ENCODE measurements around the gene SEPHS2.
A peak's percentile ranks its signal among the peaks of the same experiment; 100 is the strongest.
"Not testable (repeated sequence)": the region's sequence is repeated elsewhere in the genome, so short reads cannot be mapped to it uniquely, and the experiment has no call there.

SEPHS2 gene, protein sequence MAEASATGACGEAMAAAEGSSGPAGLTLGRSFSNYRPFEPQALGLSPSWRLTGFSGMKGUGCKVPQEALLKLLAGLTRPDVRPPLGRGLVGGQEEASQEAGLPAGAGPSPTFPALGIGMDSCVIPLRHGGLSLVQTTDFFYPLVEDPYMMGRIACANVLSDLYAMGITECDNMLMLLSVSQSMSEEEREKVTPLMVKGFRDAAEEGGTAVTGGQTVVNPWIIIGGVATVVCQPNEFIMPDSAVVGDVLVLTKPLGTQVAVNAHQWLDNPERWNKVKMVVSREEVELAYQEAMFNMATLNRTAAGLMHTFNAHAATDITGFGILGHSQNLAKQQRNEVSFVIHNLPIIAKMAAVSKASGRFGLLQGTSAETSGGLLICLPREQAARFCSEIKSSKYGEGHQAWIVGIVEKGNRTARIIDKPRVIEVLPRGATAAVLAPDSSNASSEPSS

DNA sequence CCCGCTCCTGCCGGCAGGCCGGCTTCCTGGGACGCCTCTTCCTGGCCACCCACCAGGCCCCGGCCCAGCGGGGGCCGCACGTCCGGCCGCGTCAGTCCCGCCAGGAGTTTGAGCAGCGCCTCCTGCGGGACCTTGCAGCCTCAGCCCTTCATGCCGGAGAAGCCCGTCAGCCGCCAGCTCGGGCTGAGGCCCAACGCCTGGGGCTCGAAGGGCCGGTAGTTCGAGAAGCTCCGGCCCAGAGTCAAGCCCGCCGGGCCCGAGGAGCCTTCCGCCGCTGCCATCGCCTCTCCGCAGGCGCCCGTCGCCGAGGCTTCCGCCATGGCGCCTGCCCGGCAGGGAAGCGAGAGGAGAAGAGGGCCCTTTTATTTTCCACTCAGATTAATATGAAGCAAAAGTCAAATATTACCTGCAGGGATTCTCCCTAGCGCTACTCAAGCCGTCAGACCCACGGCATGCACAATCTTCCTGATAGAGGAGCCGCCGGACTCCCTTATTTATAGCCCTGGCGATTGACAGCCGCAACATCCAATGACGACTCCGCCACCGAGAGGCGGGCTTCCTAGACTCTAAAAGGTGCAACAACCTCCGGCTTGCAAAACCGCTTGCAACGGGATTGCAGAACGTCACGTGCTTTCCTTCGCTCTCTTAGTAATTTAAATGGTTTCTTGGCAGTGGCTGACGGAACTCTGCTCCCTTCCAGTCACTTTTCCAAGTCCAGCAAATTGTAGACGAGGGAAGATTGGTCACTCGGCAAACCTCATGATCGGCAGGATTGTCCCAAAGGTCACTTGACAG lies at the start of gene SEPHS2:
Gene SEPHS2, minus strand, starts transcription at position 467 of the 795 bp plus-strand sequence. Its CDS starts 147 bp downstream, at position 320.
- peak; percentile 64 for DNase-seq

- no peak for DNase-seq
Observed at GRCh38 chr16:30494709-30495108, 49.0 kb upstream of the SEPHS2 start.

DNA sequence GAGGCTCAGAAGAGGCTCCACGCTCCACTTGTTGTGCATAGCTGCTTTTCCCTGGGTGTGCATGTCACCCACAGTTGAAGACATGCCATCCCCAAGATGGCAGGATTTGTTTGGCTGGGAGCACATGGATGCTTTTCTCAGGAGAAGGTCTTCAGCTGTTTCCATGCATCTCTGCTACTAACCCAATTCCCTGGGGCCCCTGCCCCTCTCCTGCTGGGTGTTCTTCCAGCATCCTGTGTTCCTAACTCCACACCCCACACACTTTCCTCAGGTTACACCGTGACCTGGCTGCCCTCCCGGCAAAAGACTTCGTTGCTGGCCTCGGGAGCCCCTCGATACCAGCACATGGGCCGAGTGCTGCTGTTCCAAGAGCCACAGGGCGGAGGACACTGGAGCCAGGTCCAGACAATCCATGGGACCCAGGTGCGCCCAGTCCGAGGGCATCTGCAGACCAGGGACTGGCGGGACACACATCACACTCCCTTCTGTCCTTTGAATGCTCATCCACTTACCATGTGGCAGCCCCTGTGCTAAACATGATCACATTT lies 48.3 kb upstream of the SEPHS2 start:
- no peak for DNase-seq

GRCh38 chr16:30491744-30492308 lies 46.2 kb upstream of the SEPHS2 start:
- DNase-seq: no peak

DNA sequence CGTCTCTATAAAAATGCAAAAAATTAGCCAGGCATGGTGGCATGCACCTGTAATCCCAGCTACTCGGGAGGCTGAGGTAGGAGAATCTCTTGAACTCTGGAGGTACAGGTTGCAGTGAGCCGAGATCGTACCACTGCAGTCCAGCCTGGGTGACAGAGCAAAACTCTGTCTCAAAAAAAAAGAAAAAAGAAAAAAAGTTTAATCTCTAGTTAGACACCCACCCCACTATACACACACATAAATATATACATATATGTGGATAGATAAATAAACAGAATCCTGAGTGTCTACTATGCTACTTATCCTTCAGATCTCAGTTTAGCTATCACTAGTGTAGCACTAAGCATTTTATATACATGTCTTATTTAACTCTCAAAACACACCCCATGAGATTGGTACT lies 45.6 kb upstream of the SEPHS2 start:
- no peak for DNase-seq

DNA sequence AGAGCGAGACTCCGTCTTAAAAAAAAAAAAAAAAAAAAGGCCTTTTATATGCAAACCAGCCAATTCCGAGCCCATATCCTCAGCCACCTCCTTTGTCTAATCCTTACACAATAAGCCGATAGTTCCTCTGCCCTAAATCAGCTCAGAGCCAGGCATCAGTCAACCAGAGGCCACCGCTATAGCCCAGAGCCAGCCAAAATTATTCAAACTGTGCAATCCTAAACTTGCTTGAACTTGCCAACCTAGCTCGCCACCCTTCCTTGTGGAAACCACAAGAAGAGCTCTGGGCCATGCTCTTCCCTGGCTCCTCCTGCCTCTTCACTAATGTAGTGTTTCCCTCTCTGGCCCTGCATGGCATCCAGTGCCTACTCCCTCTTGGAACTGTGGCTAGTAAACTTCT lies 44.5 kb upstream of the SEPHS2 start:
- DNase-seq: no peak

DNA sequence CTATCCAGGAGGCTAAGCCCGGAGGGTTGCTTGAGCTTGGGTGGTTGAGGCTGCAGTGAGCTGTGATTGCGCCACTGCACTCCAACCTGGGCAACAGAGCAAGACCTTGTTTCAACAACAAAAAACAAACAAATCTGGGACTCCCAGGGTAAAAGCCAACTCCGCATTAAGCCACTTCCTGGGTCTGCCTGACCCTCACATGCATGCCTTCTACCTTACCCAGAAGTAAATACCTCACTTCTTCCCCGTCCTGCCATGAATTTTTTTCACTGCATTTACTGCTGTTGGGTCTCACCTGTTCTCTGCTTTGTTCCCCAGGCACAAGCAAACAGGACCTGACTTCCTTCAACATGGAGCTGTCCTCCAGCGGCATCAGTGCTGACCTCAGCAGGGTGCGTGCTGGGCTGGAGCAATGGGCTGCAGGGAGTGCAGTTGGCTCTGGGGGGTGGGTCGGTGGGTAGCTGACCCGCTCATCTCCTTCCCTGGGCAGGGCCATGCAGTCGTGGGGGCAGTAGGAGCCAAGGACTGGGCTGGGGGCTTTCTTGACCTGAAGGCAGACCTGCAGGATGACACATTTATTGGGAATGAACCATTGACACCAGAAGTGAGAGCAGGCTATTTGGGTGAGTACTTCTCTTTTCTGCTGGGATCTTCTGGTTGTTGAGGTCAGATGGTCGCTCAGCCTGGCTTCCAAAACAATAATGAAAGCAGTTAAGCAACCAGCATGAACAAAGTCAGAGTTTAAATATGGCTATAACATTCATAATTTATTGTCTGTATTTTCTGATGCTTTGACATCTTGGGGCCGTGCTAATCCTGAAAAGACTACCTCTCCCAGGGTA lies 43.3 kb upstream of the SEPHS2 start:
- no peak for DNase-seq

DNA sequence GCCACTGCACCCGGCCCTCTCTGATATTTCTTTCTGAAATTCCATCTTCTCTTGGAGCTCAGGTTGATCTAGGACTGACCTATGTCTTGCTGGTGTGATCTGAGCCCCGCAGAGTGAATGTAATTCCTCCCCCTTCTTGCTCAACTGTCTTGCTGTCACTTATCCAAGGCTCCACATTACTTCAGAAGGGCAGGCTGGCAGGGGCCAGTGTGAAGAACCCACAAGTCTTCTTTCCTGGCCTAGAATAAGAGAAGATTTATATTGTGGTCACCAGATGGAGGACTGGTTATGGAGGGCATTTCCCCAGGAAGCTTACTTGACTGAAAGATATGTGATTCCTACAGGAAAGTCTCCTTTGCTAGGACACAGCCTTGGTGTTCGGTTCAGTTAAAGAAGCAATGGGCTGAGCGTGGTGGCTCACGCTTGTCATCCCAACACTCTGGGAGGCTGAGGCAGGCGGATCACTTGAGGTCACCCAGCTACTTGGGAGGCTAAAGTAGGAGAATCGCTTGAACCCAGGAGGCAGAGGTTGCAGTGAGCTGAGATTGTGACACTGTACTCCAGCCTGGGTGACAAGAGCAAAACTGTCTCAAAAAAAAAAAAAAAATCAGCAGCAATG lies 40.3 kb upstream of the SEPHS2 start:
- DNase-seq: no peak

DNA sequence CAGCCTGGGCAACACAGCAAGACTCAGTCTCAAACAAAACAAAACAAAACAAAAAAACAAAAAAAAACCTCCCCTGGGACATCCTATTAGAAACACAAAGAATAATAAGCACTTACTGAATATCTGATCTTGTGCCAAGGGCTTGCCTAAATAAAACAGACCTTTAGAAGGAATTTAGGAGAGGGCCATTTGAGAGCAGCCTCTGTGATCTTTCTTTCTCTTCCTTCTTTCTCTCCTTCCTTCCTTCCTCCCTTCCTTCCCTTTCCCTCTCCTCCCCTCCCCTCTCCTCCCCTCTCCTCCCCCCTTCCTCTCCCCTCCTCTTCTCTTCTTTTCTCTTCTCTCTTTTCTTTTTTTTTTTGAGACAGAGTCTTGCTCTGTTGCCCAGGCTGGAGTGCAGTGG lies 39.2 kb upstream of the SEPHS2 start:
- no peak for DNase-seq

DNA sequence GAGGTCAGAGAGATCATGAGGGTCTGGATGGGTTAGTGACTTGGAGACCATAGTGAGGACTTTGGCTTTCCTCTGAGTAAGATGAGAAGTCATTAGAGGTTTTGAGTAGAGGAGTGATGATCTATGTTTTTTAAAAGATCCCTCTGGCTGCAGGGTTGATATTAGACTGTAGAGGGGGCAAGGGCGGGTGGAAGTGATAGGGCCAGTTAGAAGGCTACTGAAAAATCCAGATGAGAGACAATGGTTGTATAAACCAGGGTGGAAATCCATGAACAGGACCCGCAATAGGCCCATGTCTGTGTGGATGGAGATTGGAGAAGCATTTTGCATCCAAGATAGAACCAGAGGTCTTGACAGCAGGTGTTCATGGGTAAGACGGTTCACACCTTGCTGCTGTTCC lies 36.7 kb upstream of the SEPHS2 start:
- no peak for DNase-seq

DNA sequence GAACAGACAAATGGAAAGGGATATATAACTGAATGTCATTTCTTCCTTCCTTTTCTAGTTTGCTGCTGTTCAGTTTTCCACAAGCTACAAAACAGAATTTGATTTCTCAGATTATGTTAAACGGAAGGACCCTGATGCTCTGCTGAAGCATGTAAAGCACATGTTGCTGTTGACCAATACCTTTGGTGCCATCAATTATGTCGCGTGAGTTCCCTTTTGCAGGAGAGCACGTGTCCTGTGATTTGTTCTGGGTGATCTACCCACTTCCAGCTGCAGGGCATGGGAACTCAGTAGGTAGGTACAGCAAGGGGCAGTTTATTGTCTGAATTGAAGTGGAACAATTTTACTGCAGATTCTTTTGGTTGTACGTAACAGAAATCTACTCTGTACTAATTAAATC lies 35.7 kb upstream of the SEPHS2 start:
- no peak for DNase-seq

DNA sequence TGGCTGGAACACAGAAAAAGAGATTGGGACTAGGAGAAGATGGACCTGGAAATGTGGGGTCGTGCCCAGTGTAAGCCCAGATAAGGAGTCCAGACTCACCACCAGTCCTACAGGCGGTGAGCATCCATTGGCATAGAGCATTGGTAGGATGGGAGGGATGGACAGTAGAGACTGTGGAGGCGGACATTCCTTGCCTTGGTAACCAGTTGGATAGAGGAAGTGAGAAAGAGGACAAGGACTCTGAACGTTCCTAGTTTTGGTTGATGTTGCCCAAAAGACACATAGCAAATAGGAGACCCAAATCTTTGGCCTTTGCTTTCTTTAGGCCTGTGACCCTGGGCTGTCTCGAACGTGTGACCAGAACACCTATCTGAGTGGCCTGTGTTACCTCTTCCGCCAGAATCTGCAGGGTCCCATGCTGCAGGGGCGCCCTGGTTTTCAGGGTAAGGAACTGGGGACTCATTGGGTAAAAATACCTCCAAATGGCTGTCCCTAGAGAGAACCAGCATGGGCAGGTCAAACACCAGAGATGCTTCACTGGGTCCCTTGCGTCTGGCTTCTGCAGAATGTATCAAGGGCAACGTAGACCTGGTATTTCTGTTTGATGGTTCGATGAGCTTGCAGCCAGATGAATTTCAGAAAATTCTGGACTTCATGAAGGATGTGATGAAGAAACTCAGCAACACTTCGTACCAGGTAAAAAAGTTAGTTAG lies 33.2 kb upstream of the SEPHS2 start:
- DNase-seq: no peak

GRCh38 chr16:30477773-30478172 lies 32.1 kb upstream of the SEPHS2 start:
- DNase-seq: not testable (repeated sequence)

- no peak for DNase-seq
Observed at GRCh38 chr16:30476991-30477390, 31.3 kb upstream of the SEPHS2 start.

DNA sequence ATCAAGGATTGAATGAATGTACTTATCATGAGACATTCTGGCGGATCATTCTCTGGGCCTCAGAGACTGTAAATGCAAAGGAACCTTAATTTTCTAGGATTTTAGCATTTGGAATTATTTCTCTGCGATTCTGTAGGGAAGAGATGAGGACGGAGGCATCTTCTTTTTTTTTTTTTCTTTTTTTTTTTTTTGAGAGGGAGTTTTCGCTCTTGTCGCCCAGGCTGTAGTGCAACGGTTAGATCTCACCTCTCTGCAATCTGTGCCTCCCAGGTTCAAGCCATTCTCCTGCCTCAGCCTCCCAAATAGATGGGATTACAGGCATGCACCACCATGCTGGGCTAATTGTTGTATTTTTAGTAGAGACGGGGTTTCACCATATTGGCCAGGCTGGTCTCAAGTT lies 29.0 kb upstream of the SEPHS2 start:
- no peak for DNase-seq

- DNase-seq: no peak
Observed at GRCh38 chr16:30474074-30474452, 28.4 kb upstream of the SEPHS2 start.

DNA sequence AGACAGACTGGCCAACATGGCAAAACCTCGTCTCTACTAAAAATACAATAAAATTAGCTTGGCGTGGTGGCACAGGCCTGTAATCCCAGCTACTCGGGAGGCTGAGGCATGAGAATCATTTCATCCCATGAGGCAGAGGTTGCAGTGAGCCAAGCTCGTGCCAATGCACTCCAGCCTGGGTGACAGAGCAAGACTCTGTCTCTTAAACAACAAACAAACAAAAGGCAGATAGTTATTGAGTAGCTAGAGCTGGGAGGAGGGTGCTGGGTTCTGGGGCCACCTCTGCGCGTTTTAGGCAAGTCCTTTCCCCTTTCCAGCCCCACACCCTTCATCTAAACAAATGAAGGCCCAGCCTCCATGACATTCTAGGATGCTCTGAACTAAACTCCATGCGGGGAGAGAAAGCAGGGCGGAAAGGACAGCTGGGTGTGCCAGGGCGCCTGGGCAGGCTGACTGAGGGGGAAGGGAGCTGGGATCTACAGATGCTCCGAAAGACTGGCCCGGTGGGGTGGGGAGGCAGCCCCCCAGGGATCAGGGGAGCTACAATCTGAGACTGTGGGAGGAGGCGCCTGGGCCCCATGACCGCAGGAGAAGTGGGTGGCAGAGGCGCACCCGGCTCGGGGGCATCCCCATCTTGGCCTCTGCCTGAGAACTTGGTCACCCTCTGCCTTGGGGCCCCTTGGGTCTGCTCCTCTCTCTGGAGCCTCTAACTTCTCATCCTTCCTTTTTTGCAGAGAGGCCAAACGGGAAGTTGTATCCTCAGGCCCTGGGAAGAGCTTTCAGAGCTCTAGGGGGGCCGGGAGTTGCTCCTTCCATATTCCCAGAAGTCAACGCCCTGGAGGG lies 27.8 kb upstream of the SEPHS2 start:
- DNase-seq: no peak

- no peak for DNase-seq
Observed at GRCh38 chr16:30472328-30472942, 26.8 kb upstream of the SEPHS2 start, which contains the start of gene ITGAL. Gene ITGAL, plus strand, starts transcription at chr16:30472742. Its CDS starts 96 bp downstream, at chr16:30472838.

GRCh38 chr16:30470632-30470995 lies 24.9 kb upstream of the SEPHS2 start:
- DNase-seq: no peak

DNA sequence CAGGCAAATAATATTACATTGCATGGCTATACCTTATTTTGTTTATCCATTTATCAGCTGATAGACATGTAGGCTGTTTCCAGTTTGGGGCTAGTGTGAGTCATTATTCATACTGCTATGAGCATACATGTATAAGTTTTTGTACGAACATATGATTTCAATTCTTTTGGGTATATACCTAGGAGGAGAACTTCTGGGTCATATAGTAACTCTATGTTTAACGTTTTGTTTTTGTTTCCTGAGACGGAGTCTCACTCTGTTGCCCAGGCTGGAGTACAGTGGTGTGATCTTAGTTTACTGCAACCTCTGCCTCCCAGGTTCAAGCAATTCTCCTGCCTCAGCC lies 24.5 kb upstream of the SEPHS2 start:
- no peak for DNase-seq

All from NCI-H748 treated with DMSO at 0.1 percent for 48 hours (cell line).